ENCODE data around the gene MAN1A1.
"Not testable (repeated sequence)": the region's sequence is repeated elsewhere in the genome, so short reads cannot be mapped to it uniquely, and the experiment has no call there.

MAN1A1 gene

GRCh38 chr6:119297049-119297448 lies 52.5 kb downstream of the MAN1A1 start:
- no peak for DNase-seq

GRCh38 chr6:119296036-119297035 lies 53.2 kb downstream of the MAN1A1 start:
- no peak for DNase-seq

GRCh38 chr6:119294984-119295383 lies 54.6 kb downstream of the MAN1A1 start:
- DNase-seq: no peak

- not testable (repeated sequence) for DNase-seq
Measured at GRCh38 chr6:119291060-119291459, 58.5 kb downstream of the MAN1A1 start.

- no peak for DNase-seq
Measured at GRCh38 chr6:119290306-119290705, 59.3 kb downstream of the MAN1A1 start.

- DNase-seq: no peak
Measured at GRCh38 chr6:119289651-119290050, 59.9 kb downstream of the MAN1A1 start.

- DNase-seq: no peak
Measured at GRCh38 chr6:119285908-119286625, 63.5 kb downstream of the MAN1A1 start.

- no peak for DNase-seq
Measured at GRCh38 chr6:119284861-119285521, 64.6 kb downstream of the MAN1A1 start.

- no peak for DNase-seq
Measured at GRCh38 chr6:119283979-119284545, 65.5 kb downstream of the MAN1A1 start.

- no peak for DNase-seq
Measured at GRCh38 chr6:119283214-119283613, 66.3 kb downstream of the MAN1A1 start.

- no peak for DNase-seq
Measured at GRCh38 chr6:119280668-119281067, 68.9 kb downstream of the MAN1A1 start.

- no peak for DNase-seq
Measured at GRCh38 chr6:119280080-119280479, 69.5 kb downstream of the MAN1A1 start.

- no peak for DNase-seq
Measured at GRCh38 chr6:119278625-119279024, 70.9 kb downstream of the MAN1A1 start.

GRCh38 chr6:119277052-119277451 lies 72.5 kb downstream of the MAN1A1 start:
- no peak for DNase-seq

- no peak for DNase-seq
Measured at GRCh38 chr6:119276211-119276610, 73.3 kb downstream of the MAN1A1 start.

- DNase-seq: no peak
Measured at GRCh38 chr6:119274197-119274595, 75.4 kb downstream of the MAN1A1 start.

GRCh38 chr6:119273272-119274196 lies 76.0 kb downstream of the MAN1A1 start:
- no peak for DNase-seq

- DNase-seq: no peak
Measured at GRCh38 chr6:119270545-119270944, 79.0 kb downstream of the MAN1A1 start.

- DNase-seq: no peak
Measured at GRCh38 chr6:119269266-119270103, 80.1 kb downstream of the MAN1A1 start.

GRCh38 chr6:119267126-119267905 lies 82.2 kb downstream of the MAN1A1 start:
- no peak for DNase-seq
